Activated T-cell treated with anti-CD3 and anti-CD28 coated beads for 24 hours (primary cell): ENCODE data around the gene TXNL4A.
"Not testable (repeated sequence)": the region's sequence is repeated elsewhere in the genome, so short reads cannot be mapped to it uniquely, and the experiment has no call there.

ENCODE experiments used
- DNase-seq: peaks from one replicate; pipeline ENCODE4 v3.0.0-alpha.2; 2020; ENCODE audit warnings: low read depth

Gene TXNL4A

DNA sequence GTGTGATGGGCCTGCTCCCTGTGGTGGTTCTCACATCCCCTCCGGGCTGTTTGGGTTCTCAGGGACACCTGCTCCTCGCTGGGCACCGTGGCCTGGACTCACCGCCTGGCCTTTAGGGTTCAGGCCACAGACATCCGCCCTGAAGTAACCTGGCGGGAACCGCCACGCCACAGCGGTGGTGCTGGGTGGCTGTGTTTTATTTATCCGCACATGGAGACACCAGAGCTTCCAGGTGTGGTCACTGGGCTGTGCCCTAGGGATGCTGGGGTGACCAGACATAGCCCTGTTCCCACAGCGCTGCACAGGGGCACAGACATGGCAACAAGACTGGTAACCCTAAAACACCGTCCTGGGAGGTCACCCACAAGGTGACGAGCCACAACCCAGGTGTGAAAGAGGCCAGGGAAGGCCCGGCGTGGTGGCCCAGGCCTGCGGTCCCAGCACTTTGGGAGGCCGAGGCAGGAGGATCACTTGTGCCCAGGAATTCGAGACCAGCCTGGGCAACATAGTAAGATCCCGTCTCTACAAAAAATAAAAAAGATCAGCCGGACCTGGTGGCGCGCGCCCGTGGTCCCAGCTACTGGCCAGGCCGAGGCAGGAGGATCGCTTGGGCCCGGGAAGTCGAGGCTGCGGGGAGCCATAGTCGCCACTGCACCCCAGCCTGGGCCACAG is 24.6 kb downstream of the TXNL4A start:
- DNase-seq: no peak

DNA sequence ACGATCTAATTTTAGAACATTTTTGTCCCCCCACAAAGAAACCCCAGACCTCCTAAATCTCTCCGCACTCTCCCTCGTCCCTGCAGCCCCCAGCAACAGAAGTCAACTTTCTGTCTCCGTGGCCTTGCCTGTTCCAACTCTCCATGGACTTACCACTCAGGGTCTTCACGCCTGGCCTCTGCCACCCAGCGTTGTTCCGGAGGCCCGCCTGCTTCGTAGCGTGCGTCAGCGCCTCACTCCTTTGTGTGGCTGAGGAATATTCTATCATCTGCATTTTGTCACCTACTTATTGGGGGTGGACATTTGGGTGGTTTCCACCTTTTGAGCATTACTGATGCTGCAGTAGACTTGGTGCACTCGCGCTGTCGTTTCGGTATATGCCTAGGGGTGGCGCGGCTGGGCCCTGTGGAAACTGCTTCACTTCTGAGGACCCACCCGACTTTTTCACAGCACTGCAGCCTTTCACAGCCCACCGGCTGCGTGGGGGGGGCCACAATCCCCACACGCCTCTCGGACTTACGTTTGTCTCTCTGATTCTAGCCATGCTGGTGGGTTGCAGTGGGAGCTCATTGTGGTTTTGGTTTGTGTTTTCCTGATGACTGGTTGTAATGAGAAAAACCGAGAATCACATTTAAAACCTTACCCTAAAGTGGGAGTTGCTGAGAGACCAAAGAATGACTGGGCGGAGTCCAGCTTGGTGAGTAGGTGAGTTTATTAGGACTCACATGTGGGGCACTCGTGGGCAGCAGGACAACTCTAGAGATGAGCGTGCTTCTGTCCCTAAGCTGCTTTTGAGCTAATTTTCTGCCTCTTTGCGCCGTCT is 25.3 kb downstream of the TXNL4A start:
- DNase-seq: peak; percentile 35

DNA sequence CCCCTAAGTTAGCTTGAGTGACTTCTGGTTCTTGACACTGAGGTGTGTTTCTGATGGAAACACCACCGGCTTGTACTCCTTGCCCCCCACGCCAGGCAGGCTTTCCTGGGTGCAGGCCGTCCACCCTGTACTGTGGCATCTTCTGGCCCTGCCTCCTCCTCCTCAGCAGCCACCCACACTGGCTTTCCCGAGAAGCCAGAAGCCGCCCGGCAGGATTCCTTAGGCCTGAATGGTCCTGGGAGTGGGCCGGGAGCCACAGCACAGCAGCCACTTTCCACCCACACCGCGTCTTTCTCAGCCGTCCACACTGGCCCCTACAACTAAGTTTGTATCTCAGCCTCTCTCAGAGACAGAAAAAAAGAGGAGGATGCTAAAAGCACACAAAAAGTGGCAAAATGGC is 26.1 kb downstream of the TXNL4A start:
- DNase-seq: no peak

DNA sequence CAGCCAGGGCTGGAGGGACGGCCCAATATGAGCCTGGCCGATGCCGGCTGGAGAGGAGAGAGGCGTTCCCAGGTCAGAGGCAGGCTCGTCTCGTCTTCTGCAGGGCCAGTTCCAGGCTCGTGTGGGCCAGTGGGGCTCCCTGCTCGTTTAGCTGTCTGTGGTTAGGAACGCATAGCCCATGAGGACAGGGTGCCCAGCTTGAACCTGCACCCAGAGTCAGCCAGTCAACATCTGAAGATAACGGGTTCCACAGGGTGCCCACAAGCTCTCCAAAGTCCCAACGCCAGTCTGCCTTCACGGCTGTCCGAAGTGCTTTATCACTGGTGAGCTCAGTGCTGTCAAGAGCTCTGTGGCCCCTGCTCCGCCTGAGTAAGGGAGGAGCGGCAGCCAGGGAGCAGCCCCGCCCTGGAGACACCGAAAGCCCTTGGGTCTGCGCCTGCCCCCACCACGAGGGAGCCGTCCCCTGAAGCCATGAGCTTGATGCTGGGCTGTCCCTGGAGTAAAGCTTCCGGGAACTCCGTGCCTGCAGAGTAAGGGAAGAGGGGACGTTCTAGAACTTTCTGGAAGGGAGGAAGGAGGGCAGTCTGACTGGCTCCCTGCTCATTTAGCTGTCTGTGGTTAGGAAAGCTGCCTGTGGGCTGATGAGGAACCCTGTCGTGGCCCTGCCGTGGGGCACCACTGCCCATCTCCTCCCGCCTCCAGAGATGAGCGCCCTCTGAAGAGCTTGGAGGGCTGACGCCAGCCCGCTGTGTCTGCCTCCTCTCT is 26.7 kb downstream of the TXNL4A start:
- no peak for DNase-seq

DNA sequence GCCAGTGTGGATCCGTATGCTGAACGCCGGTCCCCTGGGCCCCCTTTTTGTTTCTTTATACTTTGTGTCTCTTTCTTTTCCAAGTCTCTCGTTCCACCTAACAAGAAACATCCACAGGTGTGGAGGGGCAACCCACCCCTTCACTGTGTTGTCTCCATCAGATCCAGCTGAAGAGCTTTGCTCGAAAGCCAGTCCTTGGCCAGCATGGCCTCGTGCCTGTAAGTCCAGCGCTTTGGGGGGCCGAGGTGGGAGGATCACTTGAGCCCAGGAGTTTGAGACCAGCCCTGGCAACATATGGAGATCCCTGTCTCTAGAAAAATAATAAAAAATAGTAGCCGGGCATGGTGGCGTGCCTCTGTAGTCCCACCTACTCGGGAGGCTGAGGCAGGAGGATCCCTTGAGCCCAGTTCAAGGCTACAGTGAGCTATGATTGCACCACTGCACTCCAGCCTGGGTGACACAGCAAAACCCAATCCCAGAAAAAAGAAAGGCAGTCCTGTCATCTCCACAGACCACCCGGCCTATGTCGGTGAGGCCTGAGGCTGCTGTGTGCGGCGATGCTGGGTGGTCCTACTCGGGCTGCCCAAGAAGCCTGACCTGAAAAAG is 27.3 kb downstream of the TXNL4A start:
- no peak for DNase-seq

DNA sequence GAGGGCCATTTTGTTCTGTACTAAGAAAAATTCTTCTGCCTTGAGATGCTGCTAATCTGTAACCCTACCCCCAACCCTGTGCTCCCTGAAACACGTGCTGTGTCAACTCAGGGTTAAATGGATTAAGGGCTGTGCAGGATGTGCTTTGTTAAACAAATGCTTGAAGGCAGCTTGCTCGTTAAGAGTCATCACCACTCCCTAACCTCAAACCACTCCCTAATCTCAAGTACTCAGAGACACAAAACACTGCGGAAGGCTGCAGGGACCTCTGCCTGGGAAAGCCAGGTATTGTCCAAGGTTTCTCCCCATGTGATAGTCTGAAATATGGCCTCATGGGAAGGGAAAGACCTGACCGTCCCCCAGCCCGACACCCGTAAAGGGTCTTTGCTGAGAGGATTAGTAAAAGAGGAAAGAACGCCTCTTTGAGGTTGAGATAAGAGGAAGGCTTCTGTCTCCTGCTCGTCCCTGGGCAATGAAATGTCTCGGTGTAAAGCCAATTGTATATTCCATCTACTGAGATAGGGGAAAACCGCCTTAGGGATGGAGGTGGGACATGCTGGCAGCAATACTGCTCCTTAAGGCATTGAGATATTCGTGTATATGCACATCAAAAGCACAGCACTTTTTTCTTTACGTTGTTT is 28.1 kb downstream of the TXNL4A start:
- not testable (repeated sequence) for DNase-seq

DNA sequence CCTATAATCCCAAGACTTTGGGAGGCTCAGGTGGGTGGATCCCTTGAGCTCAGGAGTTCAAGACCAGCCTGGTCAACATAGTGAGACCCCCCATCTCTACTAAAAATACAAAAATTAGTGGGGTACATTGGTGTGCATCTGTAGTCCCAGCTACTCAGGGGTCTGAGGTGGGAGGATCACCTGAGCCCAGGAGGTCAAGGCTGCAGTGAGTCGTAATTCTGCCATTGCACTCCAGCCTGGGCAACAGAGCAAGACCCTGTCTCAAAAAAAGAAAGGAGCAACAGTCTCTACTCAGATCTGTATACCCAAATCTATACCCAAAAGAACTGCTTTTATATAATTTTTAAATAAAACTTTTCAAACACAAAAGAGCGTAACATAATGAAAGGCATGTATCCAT is 29.4 kb downstream of the TXNL4A start:
- DNase-seq: no peak

DNA sequence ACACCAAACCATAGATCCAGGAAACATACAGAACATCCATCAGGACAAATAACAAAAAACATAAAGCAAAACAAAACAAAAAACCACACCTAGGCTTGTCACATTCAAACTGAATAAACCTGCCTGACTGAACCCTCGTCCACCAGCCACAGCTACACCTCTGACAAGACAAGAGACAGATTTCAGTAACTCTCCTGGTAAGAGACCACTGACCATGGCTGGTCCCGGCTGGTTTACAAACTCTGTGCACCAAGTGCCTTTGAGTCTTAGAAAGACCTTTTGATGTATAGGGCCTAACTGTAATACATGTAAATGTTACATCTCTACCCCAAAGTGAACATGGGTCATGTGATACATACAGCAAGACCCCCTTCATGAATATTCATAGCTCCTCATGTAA is 32.1 kb downstream of the TXNL4A start:
- no peak for DNase-seq

DNA sequence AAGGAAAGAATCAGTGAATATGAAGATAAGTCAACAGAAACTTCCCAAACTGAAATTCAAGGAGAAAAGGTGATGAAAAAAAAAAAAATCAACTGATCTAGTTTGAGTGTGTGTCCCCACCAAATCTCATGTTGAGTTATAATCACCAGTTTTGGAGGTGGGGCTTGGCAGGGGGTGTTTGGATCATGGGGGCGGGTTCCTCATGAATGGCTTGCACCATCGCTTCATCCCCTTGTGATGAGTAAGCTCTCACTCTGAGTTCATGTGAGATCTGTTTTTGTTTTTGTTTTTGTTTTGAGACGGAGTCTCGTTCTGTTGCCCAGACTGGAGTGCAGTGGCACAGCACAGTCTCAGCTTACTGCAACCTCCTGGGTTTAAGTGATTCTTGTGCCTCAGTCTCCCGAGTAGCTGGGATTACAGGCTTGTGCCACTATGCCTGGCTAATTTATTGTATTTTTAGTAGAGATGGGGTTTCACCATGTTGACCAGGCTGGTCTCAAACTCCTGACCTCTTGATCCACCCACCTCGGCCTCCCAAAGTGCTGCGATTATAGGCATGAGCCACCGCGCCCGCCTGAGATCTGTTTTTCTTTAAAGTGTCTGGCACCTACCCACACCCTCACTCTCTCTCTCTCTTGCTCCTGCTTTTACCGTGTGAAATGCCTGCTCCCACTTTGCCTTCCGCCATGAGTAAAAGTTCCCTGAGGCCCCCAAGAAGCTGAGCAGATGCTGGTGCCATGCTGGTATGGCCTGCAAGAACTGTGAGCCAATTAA is 32.9 kb downstream of the TXNL4A start:
- DNase-seq: no peak

DNA sequence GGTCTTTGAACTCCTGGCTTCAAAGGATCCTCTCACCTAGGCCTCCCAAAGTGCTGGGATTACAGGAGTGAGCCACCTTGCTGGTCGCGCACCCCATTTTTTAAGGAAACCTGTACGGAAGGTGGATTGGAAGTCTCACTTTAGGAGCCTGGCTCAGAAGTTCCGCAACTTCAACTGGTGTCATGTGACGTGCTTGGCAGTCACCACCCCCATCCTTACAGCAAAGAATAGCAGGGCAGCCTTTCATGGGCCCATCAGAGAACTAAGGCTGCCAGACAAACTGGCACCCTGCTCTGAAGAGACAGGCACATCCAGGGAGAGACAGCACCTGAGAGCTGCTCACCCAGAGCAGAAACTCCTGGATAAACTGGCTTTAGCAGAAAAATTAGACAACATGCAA is 33.6 kb downstream of the TXNL4A start:
- DNase-seq: no peak

DNA sequence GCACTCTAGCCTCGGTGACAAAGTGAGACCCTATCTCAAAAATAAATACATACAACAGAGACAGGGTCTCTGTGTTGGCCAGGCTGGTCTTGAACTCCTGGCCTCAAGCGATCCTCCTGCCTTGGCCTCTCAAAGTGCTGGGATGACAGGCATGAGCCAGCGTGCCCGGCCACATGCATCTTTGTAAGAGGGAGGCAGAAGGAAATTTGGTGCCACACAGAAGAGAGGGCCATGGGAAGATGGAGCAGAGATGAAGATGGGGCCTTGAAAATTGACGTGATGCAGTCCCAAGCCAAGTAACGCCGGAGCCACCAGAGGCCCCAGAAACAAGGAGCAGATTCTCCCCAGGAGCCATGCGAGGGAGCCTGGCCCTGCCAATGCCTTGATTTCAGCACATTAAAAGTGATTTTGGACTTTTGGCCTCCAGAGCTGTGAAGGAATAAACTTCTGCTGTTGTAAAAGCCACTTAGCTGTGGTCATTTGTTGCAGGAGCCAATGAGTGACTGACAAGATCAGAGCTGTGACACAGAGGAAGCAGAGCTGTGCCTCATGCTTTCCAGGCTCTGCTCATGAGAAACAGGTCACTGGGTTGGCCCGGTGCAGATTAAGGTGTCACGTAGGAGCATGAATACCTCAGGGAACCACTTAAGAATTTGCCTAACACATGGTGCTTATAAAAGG is 34.3 kb downstream of the TXNL4A start:
- DNase-seq: no peak

DNA sequence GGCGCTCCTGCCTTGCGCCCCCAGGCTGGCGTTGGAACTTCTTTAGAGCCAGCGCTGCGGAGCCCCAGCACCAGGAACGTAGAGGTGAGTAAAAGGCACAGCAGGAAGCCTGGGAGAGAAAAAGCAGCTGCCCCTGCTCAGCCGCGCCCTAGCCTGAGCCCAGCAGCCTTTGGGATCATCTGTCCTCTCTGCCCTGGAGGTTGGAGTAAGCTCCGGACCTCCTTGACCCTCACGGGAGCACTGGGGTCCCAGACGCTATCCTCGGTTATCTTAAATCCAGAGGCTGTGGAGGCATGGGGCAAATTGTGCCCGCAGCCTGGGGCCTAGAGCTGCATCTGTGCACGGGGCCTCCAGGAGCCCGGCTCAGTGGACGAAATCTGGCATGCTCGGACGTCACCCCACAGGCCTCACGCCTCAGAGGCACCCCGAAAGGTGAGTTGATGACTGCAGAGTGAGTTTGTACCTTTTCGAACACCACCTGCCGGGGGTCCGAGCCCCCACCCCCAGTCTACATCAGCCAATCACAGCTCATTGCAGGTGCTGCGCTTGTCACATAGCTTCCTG is 35.3 kb downstream of the TXNL4A start:
- DNase-seq: no peak

DNA sequence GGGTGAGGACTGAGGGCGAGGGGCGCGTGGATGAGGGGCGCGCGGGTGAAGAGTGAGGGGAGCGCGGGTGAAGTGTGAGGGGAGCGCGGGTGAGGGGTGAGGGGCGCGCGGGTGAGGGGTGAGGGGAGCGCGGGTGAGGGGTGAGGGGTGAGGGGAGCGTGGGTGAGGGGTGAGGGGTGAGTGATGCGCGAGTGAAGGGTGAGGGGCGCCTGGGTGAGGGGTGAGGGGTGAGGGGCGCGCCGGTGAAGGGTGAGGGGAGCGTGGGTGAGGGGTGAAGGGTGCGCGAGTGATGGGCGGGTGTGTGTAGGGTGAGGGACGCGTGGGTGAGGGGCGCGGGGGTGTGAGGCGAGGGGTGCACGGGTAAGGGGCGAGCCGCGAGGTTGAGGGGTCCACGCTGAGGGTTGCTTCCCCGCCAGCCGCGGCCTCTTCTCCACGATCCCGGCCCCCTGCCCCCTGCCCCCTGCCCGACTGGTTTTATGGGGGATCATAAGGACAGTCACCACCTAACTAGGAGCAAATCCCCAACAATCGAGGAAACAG is 35.8 kb downstream of the TXNL4A start:
- DNase-seq: no peak

DNA sequence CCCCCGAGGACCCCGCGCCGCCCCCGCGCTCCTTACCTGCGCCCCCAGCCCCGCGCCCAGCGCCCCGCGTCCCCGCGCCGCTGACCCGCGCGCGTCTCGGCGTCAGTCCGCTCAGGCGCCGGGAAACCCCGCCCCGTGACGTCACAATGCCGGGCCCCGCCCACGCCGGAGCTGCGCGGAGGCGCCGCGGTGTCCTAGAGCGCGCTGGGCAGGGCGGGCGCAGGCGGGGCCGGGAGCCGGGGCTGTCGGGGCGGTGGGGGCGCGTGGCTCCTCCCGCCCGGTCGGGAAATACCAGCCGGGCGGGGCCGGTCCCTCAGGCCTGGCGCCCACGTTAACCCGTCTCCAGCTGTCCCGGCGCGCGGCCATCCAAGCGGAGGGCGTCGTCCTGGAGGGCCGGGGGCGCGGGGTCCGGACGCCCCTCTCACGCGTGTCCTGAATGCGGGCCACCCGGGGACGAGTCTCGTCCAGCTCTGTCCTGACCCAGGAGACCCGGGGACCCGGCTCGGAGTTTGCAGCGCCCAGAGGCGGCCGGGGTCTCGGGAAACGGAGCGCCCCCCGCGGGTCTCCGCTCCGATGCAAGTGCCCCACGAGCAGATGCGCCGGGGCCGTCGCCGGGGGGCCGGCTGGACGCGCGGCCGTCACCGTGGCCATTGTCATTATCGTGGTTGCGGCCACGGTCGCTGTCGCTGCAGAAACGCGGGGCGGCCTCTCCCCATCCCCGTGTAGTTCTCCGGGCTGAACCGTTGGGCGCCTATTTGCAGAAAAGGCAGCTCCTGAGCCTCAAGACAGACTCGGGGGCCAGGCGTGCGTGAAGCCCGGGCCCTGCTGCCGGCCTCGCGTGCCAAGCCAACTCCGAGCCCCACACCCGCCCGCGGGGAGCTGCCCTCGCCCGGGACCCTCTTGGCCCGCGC is 36.6 kb downstream of the TXNL4A start, which contains the start of gene SLC66A2:
TSS of gene SLC66A2 (minus strand) at position 109 of the 911 bp plus-strand sequence. CDS start 727 bp downstream, outside the sequence.
- peak; percentile 90 for DNase-seq

DNA sequence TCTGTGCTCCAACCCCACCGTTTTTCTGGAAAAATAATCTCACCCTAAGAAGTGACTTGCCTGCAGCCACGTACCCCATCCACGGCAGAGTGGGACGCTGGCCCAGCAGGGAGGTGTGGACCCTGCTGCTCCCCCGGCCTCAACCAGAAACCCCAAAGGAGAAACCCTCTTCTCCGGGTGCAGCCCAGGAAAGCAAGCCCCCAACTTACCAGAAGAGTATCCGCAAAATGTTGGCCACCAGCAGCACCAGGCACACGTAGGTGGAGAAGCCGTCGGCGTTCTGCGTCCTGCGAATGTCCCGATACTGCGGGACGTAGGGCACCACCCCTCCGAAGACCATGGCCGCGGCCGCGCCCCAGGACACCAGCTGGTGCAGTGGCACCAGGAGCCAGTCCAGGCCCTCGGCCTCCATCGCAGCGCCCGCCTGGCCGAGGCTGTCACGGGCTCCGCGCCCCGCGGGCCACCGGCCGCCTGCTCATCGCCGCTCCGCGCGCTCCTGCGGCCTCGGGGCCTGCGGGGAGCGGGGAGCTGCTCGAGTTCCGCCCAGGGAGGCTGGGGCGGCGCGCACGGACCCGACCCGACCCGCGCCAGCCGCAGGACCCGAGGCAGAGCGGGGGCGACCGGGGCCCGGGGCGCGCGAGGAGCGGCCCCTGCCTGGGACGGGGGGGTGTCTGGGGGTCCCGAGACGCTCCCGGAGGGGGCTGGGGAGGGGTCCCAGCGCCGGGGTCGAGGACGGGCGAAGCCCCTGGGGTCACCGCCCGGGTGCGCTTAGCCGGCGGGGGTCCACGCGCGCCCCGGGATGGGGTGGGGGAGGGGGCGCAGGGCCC is 37.6 kb downstream of the TXNL4A start:
- DNase-seq: no peak

DNA sequence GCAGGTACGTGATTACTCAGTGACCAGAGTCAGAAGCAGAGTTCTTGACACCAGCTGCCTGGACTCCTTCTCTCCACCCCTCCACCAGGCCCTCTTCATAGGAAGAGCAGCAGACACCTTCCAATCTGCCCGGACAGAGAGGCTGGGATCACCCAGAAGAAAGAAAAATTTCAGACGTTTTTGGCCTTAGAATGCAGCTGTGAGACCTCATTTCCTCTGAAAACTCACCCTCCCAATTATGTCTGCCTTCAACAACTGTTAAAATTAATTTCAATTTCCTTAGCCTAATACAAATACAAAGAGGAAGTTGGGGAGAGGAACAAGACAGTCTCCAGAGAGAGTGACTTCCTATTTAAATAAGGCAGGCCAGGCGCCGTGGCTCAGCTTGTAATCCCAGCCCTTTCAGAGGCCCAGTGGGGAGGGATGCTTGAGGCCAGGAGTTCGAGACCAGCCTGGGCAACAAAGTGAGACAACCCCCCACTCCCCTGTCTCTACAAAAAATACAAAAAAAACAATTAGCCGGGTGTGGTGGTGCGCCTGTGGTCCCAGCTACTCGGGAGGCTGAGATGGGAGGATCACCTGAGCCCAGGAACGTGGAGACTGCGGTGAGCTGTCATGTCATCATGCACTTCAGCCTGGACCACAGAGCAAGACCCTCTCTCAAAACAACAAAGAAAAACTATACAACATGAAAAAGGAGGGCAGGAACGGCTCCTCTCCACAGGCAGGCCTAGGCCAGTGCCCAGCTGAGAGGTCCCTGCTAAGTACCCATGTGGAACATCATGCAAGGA is 38.5 kb downstream of the TXNL4A start:
- no peak for DNase-seq
